SU-DHL-6 (cell line): ENCODE measurements around the gene ZBTB8OS.

Experiments
- H2AFZ ChIP-seq: fragments of 200-600 bp; sonication (generic); 2 replicates; pipeline ENCODE4 v1.6.1; 2014; ENCODE audit warnings: low read depth, mild to moderate bottlenecking, moderate library complexity, mixed read lengths, antibody characterized with exemption, low read length; ENCODE audit not compliant: severe bottlenecking
- H3F3A ChIP-seq: fragments of 200-600 bp; shearing (Covaris generic); 2 replicates; pipeline ENCODE4 v1.6.0; 2016; ENCODE audit warnings: antibody characterized with exemption, mild to moderate bottlenecking; ENCODE audit not compliant: insufficient read depth
- H3K27ac ChIP-seq: fragments of 200-600 bp; sonication (generic); 2 replicates; pipeline ENCODE4 v1.5.1; 2016; ENCODE audit warnings: low read depth, mild to moderate bottlenecking, low read length, moderate library complexity, mixed read lengths
- H3K27me3 ChIP-seq: fragments of 200-600 bp; sonication (generic), shearing (Covaris generic); 2 replicates; pipeline ENCODE4 v1.6.0; 2014; ENCODE audit warnings: mild to moderate bottlenecking, low read length
- H3K36me3 ChIP-seq: fragments of 200-600 bp; sonication (generic); 2 replicates; pipeline ENCODE4 v1.6.1; 2014; ENCODE audit warnings: mild to moderate bottlenecking, low read length, mixed read lengths
- H3K4me2 ChIP-seq: fragments of 300-600, 200-600 bp; shearing (Covaris generic), sonication (generic); 2 replicates; pipeline ENCODE4 v1.6.0; 2014; ENCODE audit warnings: low read length, low read depth, mild to moderate bottlenecking; ENCODE audit not compliant: poor library complexity, severe bottlenecking
- H3K4me3 ChIP-seq: fragments of 200-600 bp; sonication (generic); 2 replicates; pipeline ENCODE4 v1.5.1; 2014; ENCODE audit warnings: antibody characterized with exemption, low read length, mild to moderate bottlenecking, mixed read lengths; ENCODE audit not compliant: insufficient read depth, poor library complexity, severe bottlenecking
- H3K79me2 ChIP-seq: fragments of 200-600 bp; sonication (generic); 2 replicates; pipeline ENCODE4 v1.6.1; 2014; ENCODE audit warnings: mild to moderate bottlenecking, low read length, moderate library complexity; ENCODE audit not compliant: insufficient read depth
- H3K9ac ChIP-seq: fragments of 200-600 bp; sonication (generic); 2 replicates; pipeline ENCODE4 v1.7.0; 2014; ENCODE audit warnings: mild to moderate bottlenecking, low read length
- H3K9me2 ChIP-seq: fragments of 200-600 bp; sonication (generic); replicated peaks from 2 replicates; pipeline ENCODE4 v1.6.1; 2014; ENCODE audit warnings: low read length; ENCODE audit not compliant: insufficient read depth
- H3K9me3 ChIP-seq: fragments of 200-600 bp; sonication (generic); 2 replicates; pipeline ENCODE4 v1.6.1; 2014; ENCODE audit warnings: low read length, mixed read lengths; ENCODE audit not compliant: insufficient read depth
- H4K20me1 ChIP-seq: fragments of 200-600 bp; sonication (generic); 2 replicates; pipeline ENCODE4 v1.6.1; 2014; ENCODE audit warnings: low read depth, mild to moderate bottlenecking, antibody characterized with exemption, low read length, moderate library complexity, mixed read lengths
- CTCF ChIP-seq: fragments of 200-600 bp; sonication (generic); IDR thresholded peaks from one replicate; pipeline ENCODE4 v1.5.1; 2017; ENCODE audit warnings: antibody characterized with exemption, mild to moderate bottlenecking, low read length, moderate library complexity; ENCODE audit not compliant: insufficient read depth, poor library complexity, severe bottlenecking
- EZH2phosphoT487 ChIP-seq: fragments of 200-600 bp; sonication (generic), shearing (Covaris generic); conservative IDR thresholded peaks from 2 replicates; pipeline ENCODE4 v1.6.1; 2018; ENCODE audit warnings: mild to moderate bottlenecking, antibody characterized with exemption, low read length, moderate library complexity, mixed read lengths

ZBTB8OS gene

GRCh38 chr1:32684167-32684811 is 33.9 kb upstream of the ZBTB8OS start:
- Histone ChIP-seq H3F3A (peaks cover 56% of the 10 kb centered on the region), H3K36me3 (peaks cover 34% of the 10 kb centered on the region; the same call in 1 of the 2 replicates), H2AFZ (no peak overlapping the region), H4K20me1 (no peaks in the 10 kb centered on the region), H3K4me3 (no peak overlapping the region), H3K9me2 (no peaks in the 10 kb centered on the region), H3K27ac (no peak overlapping the region), H3K4me2 (no peak overlapping the region), H3K79me2 (no peaks in the 10 kb centered on the region), H3K9me3 (no peaks in the 10 kb centered on the region), H3K9ac (no peak overlapping the region), H3K27me3 (no peaks in the 10 kb centered on the region)
- no peak for TF ChIP-seq CTCF

- Histone ChIP-seq H3F3A (peaks cover 56% of the 10 kb centered on the region), H3K36me3 (peaks cover 36% of the 10 kb centered on the region; the same call in 1 of the 2 replicates), H3K27ac (no peak overlapping the region), H3K4me3 (no peak overlapping the region), H3K4me2 (no peak overlapping the region), H3K9ac (no peak overlapping the region), H4K20me1 (no peaks in the 10 kb centered on the region), H3K79me2 (no peaks in the 10 kb centered on the region), H2AFZ (no peak overlapping the region), H3K9me3 (no peaks in the 10 kb centered on the region), H3K27me3 (no peaks in the 10 kb centered on the region), H3K9me2 (no peaks in the 10 kb centered on the region)
- TF ChIP-seq CTCF: no peak
- no peak for TF ChIP-seq EZH2phosphoT487
These were observed 33.0 kb upstream of the ZBTB8OS start for GRCh38 chr1:32683397-32683796.

GRCh38 chr1:32681999-32682398 is 31.6 kb upstream of the ZBTB8OS start:
- Histone ChIP-seq H3K9me2 (no peaks in the 10 kb centered on the region), H4K20me1 (no peaks in the 10 kb centered on the region), H2AFZ (no peak overlapping the region), H3K27ac (no peak overlapping the region), H3K9me3 (no peaks in the 10 kb centered on the region), H3K79me2 (no peaks in the 10 kb centered on the region), H3K36me3 (peaks cover 45% of the 10 kb centered on the region; the same call in 1 of the 2 replicates), H3K4me3 (no peak overlapping the region), H3F3A (peaks cover 57% of the 10 kb centered on the region), H3K27me3 (no peaks in the 10 kb centered on the region), H3K4me2 (no peak overlapping the region), H3K9ac (no peak overlapping the region)
- TF ChIP-seq CTCF (no peak), EZH2phosphoT487 (no peak)
